HG02798 (cell line): Measurements from ENCODE around the gene TBX18.
A peak's percentile ranks its signal among the peaks of the same experiment; 100 is the strongest.

Experiments
- ATAC-seq: cut with Tn5 transposase; IDR thresholded peaks from one replicate; pipeline ENCODE4 v1.9.1; 2021; ENCODE audit warnings: mild to moderate bottlenecking; ENCODE audit not compliant: unreplicated experiment, poor library complexity

The TBX18 gene

GRCh38 chr6:84685983-84686584 is 78.3 kb downstream of the TBX18 start:
- ATAC-seq: peak; percentile 58

- no peak for ATAC-seq
Measured at GRCh38 chr6:84681693-84682326, 82.6 kb downstream of the TBX18 start.

GRCh38 chr6:84675651-84676050 is 88.7 kb downstream of the TBX18 start:
- no peak for ATAC-seq

GRCh38 chr6:84674395-84674794 is 90.0 kb downstream of the TBX18 start:
- ATAC-seq: no peak

- no peak for ATAC-seq
Measured at GRCh38 chr6:84671183-84671582, 93.2 kb downstream of the TBX18 start.

GRCh38 chr6:84669945-84670344 is 94.5 kb downstream of the TBX18 start:
- no peak for ATAC-seq

GRCh38 chr6:84667252-84668213 is 96.9 kb downstream of the TBX18 start:
- ATAC-seq: no peak

- no peak for ATAC-seq
Measured at GRCh38 chr6:84665401-84665800, 99.0 kb downstream of the TBX18 start.

- ATAC-seq: no peak
Measured at GRCh38 chr6:84663866-84664265, 100.5 kb downstream of the TBX18 start.

- no peak for ATAC-seq
Measured at GRCh38 chr6:84657486-84657885, 106.9 kb downstream of the TBX18 start.

- ATAC-seq: no peak
Measured at GRCh38 chr6:84657025-84657424, 107.4 kb downstream of the TBX18 start.

- ATAC-seq: no peak
Measured at GRCh38 chr6:84653027-84653551, 111.3 kb downstream of the TBX18 start.

GRCh38 chr6:84652356-84653026 is 111.9 kb downstream of the TBX18 start:
- no peak for ATAC-seq

- no peak for ATAC-seq
Measured at GRCh38 chr6:84651583-84651982, 112.8 kb downstream of the TBX18 start.

- ATAC-seq: no peak
Measured at GRCh38 chr6:84648444-84648843, 116.0 kb downstream of the TBX18 start.

- ATAC-seq: no peak
Measured at GRCh38 chr6:84645563-84646266, 118.7 kb downstream of the TBX18 start.

- no peak for ATAC-seq
Measured at GRCh38 chr6:84645000-84645399, 119.4 kb downstream of the TBX18 start.

- no peak for ATAC-seq
Measured at GRCh38 chr6:84643778-84644177, 120.6 kb downstream of the TBX18 start.

- no peak for ATAC-seq
Measured at GRCh38 chr6:84641076-84641475, 123.3 kb downstream of the TBX18 start.

- no peak for ATAC-seq
Measured at GRCh38 chr6:84639396-84639795, 125.0 kb downstream of the TBX18 start.
